Endothelial cell of umbilical vein (primary cell): ENCODE data around the gene SLC39A11.

Experiments used
- CTCF ChIP-seq, 2 donors: IDR thresholded peaks; 1 replicate in 1 of 2; 2 replicates in 1 of 2; pipeline ENCODE4 v1.5.1; 2011; ENCODE audit warnings: low read length in 2 of 2, mild to moderate bottlenecking in 2 of 2, moderate library complexity in 2 of 2, control low read depth in 1 of 2, inconsistent platforms in 1 of 2, low read depth in 1 of 2; ENCODE audit not compliant: insufficient read depth in 1 of 2; ENCODE audit errors: extremely low read depth in 1 of 2
- POLR2AphosphoS5 ChIP-seq: IDR thresholded peaks from 2 replicates; pipeline ENCODE4 v1.6.1; 2012; ENCODE audit warnings: low read depth, mild to moderate bottlenecking, control low read depth, low read length, moderate library complexity; ENCODE audit not compliant: insufficient read depth

DNA sequence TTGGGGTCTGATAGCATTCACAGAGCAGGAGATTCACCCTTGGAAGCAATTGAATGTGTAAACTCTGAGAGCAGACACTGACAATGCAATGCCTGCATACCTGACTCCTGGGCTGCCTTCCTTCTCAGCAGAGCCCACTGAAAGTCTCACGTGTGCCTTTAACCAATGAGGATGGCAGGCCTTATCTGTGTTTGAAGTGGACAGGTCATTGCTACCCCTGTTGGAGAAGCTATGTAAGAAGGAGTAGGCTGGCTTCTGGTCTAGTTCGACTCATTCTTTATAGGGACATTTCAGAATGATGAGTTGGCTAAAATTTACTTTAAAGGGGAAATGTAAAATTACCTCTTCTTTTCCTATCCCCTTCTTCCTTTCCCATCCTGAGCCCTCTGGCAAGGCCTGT lies 446.3 kb downstream of the SLC39A11 start:
- TF ChIP-seq POLR2AphosphoS5: no peak
- no peak for TF ChIP-seq CTCF (IDR thresholded peaks at IDR 0.05; ENCODE audit: extremely low read depth in 1 of 2, insufficient read depth in 1 of 2, low read depth in 1 of 2, low read length in 2 of 2)
